GM21447 (cell line): Measurements from ENCODE around the gene HNRNPA0.
"Not testable (repeated sequence)": the region's sequence is repeated elsewhere in the genome, so short reads cannot be mapped to it uniquely, and the experiment has no call there.

ENCODE experiments used
- ATAC-seq: cut with Tn5 transposase; IDR thresholded peaks from one replicate; pipeline ENCODE4 v1.9.1; 2021; ENCODE audit not compliant: unreplicated experiment

HNRNPA0 gene

GRCh38 chr5:137754188-137754960 is at the start of gene HNRNPA0:
HNRNPA0 (minus strand) TSS chr5:137754363; CDS start chr5:137754066, 297 bp downstream.
- ATAC-seq: peak; percentile 80

DNA sequence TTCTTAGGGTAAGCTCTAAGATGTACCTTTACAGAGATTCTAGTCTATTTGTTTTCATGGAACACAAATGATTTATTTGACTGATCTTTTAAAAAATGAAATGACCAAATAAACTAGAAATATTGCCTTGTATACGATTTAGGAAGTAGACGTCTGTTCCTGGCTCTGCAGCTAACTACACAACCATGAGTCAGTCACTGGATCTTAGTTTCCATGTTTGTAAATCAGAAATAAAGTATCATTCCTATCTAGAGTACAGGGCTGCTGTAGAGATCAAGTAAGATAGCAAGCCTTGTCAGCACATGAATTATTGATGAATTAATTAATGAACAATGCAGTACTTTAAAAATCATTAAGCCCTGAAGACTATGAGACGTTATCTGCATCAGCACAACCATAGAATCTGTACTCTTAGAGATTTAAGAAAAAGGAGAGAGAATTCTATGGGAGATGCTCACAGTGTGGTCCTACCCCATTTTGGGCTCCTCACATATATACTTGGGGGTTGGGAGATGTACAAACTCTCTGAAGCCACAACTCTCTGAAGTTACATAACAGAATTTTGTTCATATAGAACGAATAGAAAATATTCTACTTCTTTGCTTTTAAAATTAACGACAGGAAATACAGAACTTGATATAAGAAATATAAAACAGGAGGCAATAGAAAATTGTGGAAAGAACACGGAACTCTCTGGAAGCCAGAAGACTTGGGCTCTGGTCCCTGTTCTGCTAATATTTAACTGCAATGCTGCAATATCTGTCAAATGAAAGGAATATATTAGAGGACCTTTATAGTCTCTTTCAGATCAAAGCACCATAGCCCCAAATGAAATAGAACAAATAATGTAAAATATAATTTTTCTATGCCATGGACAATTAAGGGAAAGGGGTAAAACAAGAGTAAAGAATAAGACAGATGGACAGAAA is 48.4 kb upstream of the HNRNPA0 start:
- no peak for ATAC-seq

DNA sequence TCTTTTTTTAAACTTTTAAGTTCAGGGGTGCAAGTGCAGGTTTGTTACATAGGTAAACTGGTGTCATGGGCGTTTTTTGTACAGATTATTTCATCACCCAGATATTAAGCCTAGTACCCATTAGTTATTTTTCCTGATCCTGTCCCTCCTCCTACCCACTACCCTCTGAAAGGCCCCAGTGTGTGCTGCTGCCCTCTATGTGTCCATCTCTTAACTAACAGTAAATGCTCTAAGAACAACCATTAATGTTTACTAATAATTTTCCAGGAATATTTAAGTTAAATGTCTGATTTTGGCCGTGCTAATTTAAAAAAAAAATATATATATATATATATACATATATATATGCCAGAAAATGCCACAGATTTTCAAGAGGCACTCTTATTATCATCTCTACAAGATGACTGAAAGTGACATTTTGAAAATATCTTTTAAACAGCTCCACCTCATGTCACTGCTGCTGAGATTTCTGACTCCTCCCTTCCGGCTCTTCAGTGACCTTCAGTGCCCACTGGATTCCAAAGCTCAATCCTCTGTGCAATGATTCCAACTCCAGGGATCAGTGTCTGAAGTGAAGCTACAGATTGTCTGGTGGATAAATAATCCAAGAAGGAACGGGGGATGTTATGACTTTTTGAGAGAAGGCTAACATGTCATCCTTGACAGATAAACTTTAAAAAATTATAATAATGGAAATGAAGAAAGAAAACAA is 46.7 kb upstream of the HNRNPA0 start:
- ATAC-seq: no peak

DNA sequence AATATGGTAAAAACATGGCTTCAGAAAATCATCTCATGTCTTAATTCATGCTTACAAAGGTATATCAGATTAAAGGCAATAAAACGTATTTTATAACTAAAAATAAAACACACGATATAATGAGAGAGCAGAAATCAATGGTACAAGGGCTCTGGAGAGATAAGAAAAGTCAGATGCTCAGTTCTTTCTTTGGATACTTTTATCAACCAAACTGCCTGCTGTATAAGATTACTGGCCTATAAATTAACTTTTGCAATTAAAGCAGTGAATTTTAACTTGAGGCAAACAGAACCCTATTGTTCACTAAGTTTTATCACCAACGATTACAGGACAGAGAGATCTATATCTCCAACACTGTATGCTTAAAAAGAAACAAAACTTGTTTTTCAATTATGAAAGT is 42.1 kb upstream of the HNRNPA0 start:
- ATAC-seq: no peak

GRCh38 chr5:137794863-137795262 is 40.7 kb upstream of the HNRNPA0 start:
- ATAC-seq: no peak

DNA sequence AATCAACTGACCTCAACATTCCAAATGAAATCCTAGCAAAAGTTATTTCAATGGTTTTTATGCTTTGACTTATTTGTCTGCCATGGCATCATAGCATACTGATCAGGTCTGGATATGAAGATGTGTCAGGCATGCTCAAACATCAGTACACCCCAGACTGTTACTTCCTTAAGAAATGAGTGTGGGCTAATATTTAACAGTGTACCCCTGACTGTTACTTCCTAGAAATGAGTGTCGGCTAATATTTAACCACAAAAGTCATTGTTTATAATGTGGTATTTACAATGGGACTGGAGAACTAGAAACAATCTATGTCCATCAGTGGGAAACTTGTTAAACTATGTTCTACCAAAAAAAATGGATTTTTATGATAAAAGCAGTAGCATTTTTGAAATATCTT is 38.1 kb upstream of the HNRNPA0 start:
- no peak for ATAC-seq

DNA sequence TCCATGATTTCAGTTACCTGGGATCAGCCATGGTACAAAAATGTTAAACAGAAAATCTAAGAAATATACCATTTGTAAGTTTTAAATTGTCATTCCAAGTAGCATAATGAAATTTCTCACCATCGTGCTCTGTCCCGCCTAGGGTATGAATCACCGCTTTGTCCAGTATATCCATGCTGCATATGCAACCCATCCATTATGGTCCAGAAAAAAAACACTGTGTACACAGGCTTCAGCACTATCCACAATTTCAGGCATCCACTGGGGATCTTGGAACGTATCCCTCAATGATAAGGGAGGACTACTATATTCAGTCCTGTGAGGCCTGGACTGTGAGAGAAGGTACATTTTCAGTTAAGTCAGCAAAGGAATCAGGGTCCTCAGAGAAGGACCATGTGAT is 37.6 kb upstream of the HNRNPA0 start:
- no peak for ATAC-seq

GRCh38 chr5:137791387-137791786 is 37.2 kb upstream of the HNRNPA0 start:
- ATAC-seq: no peak

- ATAC-seq: not testable (repeated sequence)
Observed at GRCh38 chr5:137788560-137788959, 34.4 kb upstream of the HNRNPA0 start.

DNA sequence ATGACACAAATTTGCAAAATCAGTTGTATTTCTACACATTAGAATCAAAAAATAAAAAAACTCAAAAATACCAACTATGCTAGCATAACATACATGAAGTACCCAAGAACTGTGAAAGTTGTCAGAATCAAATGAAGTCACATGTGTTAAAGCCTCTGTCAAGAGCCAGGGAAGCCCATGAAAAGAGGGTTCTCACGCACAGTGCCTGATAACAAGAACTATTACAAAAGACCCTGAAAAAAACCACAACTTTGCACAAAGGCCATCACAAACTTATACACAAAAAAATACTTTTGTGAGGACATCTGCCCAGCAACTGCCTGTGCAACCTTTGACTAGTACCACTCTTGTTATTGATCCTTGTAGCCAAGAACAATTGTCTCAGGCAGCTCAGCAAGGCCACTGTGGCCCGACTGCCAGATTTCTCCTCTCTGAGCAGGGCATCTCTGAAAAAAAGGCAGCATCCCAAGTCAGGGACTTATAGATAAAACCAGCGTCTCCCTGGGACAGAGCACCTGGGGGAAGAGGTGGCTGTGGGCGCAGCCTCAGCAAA is 28.9 kb upstream of the HNRNPA0 start:
- no peak for ATAC-seq

- ATAC-seq: no peak
Observed at GRCh38 chr5:137782055-137782454, 27.9 kb upstream of the HNRNPA0 start.

- no peak for ATAC-seq
Observed at GRCh38 chr5:137778772-137779564, 24.8 kb upstream of the HNRNPA0 start.

DNA sequence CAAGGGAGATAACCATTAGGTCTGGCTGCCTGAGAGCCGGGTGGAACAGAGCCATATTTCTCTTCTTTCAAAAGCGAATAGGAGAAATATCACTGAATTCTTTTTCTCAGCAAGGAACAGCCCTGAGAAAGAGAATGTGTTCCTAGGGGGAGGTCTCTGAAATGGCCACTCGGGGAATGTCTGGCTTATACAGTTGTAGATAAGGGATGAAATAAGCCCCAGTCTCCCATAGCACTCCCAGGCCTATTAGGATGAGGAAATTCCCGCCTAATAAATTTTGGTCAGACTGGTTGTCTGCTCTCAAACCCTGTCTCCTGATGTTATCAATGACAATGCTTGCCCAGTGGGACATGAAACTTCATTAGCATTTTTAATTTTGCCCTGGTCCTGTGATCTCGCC is 13.8 kb upstream of the HNRNPA0 start:
- ATAC-seq: not testable (repeated sequence)

DNA sequence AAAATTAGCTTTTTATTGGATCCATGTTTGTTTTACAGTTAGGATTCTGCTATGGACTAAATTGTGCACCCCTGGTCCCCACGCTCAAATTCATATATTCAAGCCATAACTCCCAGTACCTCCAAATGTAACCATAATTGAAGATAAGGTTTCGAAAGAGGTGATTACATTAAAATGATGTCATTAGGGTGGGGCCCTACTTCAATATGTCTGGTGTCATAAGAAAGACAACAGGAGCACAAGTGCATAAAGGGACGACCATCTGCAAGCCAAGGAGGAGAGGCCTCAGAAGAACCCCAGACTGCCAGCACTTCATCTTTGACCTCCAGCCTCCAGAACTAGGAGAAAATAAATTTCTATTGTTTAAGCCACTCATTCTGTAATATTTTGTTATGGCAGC is 7.4 kb upstream of the HNRNPA0 start:
- ATAC-seq: no peak

DNA sequence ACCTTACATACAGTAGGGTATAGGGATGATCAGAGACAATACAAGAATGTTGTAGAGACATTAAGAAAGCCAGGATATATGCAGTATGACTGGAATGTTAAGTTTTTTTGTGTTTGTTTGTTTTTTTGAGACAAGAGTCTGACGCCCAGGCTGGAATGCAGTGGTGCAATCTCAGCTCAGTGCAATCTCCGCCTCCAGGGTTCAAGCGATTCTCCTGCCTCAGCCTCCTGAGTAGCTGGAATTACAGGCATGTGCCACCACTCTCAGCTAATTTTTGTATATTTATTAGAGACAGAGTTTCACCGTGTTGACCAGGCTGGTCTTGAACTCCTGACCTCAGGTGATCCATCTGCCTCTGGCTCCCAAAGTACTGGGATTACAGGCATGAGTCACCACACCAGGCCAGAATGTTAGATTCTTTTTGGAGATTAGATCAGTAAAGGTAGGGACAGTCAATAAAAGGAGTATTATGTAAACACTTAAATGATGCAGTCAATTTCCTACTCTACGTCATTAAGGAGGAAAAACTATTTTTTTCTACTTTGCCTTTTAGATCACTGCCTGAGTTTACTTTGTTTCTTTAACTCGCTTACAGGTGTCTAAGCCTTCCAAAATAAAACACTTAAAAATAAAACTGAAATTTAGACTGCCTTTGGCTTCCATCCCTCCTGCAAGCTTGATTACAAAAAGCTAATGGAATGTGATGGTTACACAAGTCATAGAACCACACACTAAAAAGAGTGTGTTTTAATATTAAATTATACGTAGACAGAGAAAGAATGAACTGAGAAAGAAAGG is 6.8 kb upstream of the HNRNPA0 start:
- no peak for ATAC-seq

DNA sequence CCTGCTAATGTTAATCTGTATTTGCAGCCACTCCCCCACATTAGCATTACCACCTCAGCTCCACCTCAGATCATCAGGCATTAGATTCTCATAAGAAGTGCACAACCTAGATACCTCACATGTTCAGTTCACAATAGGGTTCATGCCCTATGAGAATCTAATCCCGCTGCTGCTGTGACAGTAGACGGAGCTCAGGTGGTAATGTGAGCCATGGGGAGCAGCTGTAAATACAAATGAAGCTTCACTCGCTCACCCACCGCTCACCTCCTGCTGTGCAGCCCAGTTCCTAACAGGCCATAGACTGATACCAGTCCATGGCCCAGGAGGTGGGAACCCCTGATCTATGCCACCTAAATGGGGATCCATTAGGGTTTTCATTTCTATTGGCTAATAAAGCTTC is 6.1 kb upstream of the HNRNPA0 start:
- ATAC-seq: no peak

DNA sequence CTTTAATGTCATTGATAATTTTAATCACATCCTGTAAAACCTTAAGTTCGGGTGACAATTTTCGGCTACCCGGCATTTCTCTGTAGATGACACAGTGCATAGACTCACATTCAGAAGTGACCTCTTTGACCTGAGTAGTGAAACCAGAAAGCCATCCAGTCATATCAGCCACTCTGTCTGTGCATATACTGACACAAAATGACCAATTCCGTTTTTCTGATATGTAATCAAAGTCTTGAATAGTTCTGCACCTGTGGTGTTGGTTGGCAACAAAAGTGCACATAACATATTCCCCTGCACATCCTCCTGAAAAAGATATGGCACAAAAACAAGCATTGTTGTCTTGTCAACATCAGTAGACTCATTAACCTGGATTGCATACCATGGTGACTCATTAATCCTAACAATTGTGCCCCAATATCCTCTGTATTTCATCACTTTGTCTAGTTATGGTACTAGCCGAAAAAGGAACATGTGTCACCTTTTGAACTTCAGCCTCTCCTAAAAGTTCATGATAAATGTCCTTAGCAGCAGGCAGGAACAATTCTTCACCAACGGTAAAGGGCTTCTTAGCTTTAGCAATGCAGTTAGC is 4.6 kb upstream of the HNRNPA0 start:
- ATAC-seq: no peak

- no peak for ATAC-seq
Observed at GRCh38 chr5:137758121-137758520, 4.0 kb upstream of the HNRNPA0 start.

DNA sequence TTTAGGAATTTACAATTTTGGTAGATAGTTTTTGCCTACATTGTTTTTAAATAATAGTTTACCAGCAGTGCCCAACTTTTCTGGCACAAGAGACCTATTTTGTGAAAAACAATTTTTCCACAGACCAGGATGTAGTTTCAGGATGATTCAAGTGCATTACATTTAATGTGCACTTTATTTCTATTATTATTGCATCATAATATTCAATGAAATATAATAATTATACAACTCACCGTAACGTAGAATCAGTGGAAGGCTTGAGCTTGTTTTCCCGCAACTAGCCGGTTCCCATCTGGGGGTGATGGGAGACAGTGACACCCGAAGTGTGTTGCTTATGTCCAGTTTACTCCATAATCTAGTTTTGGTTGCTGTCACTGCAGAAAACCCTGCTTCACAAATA is 3.5 kb upstream of the HNRNPA0 start:
- ATAC-seq: no peak
